ENCODE results near the gene SLC6A1. TPM values are rescaled to one million over a fixed set of nuclear protein-coding genes. Genes with fewer than 3 reads are reported as not detected.

The SLC6A1 gene
- total RNA-seq, 1 experiment from 2014 or later, result not detected

DNA sequence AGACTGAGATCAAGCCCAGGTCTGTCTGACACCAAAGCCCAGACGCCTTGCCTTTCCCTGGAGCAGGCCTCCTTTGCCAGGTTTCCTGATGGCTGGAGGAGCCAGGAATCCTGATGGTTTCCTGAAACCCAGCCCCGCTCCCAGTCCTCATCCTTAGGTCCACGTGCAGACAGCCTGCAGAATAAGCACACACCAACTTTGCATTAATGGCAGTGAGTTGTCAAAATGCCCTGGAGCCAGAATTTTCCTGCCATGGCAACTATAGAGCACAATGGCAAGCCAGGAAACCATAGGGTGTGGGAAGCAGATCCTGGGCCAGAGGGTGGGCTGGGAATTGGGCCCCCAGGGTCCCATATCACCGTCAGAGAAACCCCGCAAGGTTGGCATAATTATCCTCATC lies 94.3 kb downstream of the SLC6A1 start:
- no peaks in the 10 kb centered on the region for H3K23me2 ChIP-seq (ENCODE audit: insufficient read length, low read depth, low read length, poor library complexity, severe bottlenecking)
- no peak for DNase-seq
- H2BK15ac ChIP-seq (ENCODE audit: low read depth, low read length), result no peak overlapping the region
- H3K79me2 ChIP-seq (ENCODE audit: insufficient read depth, low read length), result no peaks in the 10 kb centered on the region
- no peak overlapping the region for H3K18ac ChIP-seq (ENCODE audit: insufficient read length, low read depth, low read length)
- H3K4me2 ChIP-seq (ENCODE audit: insufficient read depth, insufficient read length, low read length), result no peak overlapping the region
- H3K9ac ChIP-seq (ENCODE audit: extremely low read depth, insufficient read length, low read length), result no peak overlapping the region
- no peak overlapping the region for H4K5ac ChIP-seq (ENCODE audit: insufficient read length, low read depth, low read length)
- Mint-ChIP-seq H3K27ac (no peak overlapping the region), H3K27me3 (ENCODE audit: low read depth) (no peaks in the 10 kb centered on the region; the same call in none of the 2 replicates), H3K4me3 (no peak overlapping the region), H3K4me1 (no peaks in the 10 kb centered on the region), H3K9me3 (no peaks in the 10 kb centered on the region), H3K36me3 (ENCODE audit: insufficient read depth in 1 of 3, low read depth in 3 of 3) (no peaks in the 10 kb centered on the region)
- no peak overlapping the region for H2AK5ac ChIP-seq (ENCODE audit: insufficient read length, low read length)
- H2BK5ac ChIP-seq (ENCODE audit: insufficient read length, low read length), result no peak overlapping the region
- no peak overlapping the region for H3K23ac ChIP-seq (ENCODE audit: insufficient read length, low read depth, low read length)
- H3K9me3 ChIP-seq (ENCODE audit: control insufficient read depth, low read depth, low read length), result no peaks in the 10 kb centered on the region
- no peak overlapping the region for H2BK20ac ChIP-seq (ENCODE audit: low read depth, low read length, poor library complexity, severe bottlenecking)
- H4K8ac ChIP-seq (replicated peaks; ENCODE audit: insufficient read length, low read depth, low read length), result no peak overlapping the region
- no peaks in the 10 kb centered on the region for H4K20me1 ChIP-seq (ENCODE audit: control insufficient read depth, insufficient read depth, insufficient read length)
- no peak overlapping the region for H4K91ac ChIP-seq (ENCODE audit: insufficient read length, low read depth, low read length)
- H3K56ac ChIP-seq (ENCODE audit: insufficient read length, low read depth, low read length), result no peak overlapping the region
- WGBS (ENCODE audit: extremely low coverage, insufficient read length, low lambda C conversion rate), result no CpG with 5 or more reads among the region's 5 CpGs
- H2BK12ac ChIP-seq (ENCODE audit: insufficient read length, low read depth, low read length), result no peak overlapping the region
- no peak overlapping the region for H3T11ph ChIP-seq (ENCODE audit: low read length)
- no peak overlapping the region for H3K27ac ChIP-seq (ENCODE audit: insufficient read length, low read depth, low read length)
- no peak overlapping the region for H3K4ac ChIP-seq (ENCODE audit: low read depth, low read length)
- TF ChIP-seq, protein P1, sequence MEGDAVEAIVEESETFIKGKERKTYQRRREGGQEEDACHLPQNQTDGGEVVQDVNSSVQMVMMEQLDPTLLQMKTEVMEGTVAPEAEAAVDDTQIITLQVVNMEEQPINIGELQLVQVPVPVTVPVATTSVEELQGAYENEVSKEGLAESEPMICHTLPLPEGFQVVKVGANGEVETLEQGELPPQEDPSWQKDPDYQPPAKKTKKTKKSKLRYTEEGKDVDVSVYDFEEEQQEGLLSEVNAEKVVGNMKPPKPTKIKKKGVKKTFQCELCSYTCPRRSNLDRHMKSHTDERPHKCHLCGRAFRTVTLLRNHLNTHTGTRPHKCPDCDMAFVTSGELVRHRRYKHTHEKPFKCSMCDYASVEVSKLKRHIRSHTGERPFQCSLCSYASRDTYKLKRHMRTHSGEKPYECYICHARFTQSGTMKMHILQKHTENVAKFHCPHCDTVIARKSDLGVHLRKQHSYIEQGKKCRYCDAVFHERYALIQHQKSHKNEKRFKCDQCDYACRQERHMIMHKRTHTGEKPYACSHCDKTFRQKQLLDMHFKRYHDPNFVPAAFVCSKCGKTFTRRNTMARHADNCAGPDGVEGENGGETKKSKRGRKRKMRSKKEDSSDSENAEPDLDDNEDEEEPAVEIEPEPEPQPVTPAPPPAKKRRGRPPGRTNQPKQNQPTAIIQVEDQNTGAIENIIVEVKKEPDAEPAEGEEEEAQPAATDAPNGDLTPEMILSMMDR (conservative IDR thresholded peaks at IDR 0.05), result no peak
- no peaks in the 10 kb centered on the region for H3K4me1 ChIP-seq (ENCODE audit: insufficient read depth, low read length)
- no peak overlapping the region for H2AFZ ChIP-seq (ENCODE audit: low read length)
- no peak overlapping the region for H2BK120ac ChIP-seq (ENCODE audit: low read depth, low read length, poor library complexity, severe bottlenecking)
- no peak overlapping the region; the same call in 1 of the 2 replicates for H3K14ac ChIP-seq (ENCODE audit: insufficient read depth, low read length)
- no peaks in the 10 kb centered on the region for H3K27me3 ChIP-seq (ENCODE audit: insufficient read depth, low read length)
- no peaks in the 10 kb centered on the region for H3K79me1 ChIP-seq (ENCODE audit: insufficient read depth, low read depth, low read length, poor library complexity, severe bottlenecking)
